ENCODE data around the gene GLG1.

GRCh38 chr16:74623839-74624235, 16.9 kb upstream of the GLG1 start:
- TF ChIP-seq, protein P1, sequence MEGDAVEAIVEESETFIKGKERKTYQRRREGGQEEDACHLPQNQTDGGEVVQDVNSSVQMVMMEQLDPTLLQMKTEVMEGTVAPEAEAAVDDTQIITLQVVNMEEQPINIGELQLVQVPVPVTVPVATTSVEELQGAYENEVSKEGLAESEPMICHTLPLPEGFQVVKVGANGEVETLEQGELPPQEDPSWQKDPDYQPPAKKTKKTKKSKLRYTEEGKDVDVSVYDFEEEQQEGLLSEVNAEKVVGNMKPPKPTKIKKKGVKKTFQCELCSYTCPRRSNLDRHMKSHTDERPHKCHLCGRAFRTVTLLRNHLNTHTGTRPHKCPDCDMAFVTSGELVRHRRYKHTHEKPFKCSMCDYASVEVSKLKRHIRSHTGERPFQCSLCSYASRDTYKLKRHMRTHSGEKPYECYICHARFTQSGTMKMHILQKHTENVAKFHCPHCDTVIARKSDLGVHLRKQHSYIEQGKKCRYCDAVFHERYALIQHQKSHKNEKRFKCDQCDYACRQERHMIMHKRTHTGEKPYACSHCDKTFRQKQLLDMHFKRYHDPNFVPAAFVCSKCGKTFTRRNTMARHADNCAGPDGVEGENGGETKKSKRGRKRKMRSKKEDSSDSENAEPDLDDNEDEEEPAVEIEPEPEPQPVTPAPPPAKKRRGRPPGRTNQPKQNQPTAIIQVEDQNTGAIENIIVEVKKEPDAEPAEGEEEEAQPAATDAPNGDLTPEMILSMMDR (IDR thresholded peaks at IDR 0.05) = no peak
- no peak for TF ChIP-seq POLR2A (IDR thresholded peaks at IDR 0.05)
